ENCODE measurements around the gene BFAR. TPM values are rescaled to one million over a fixed set of nuclear protein-coding genes. Genes with fewer than 3 reads are reported as not detected.

BFAR gene
- total and polyA plus RNA-seq, 9 of the 15 experiments (the other 6 are each of a cell fraction or from before 2014, with no cell fraction given) = 45.0 to 82.6 (median 60.4) TPM

GRCh38 chr16:14586637-14587305, 46.0 kb upstream of the BFAR start (continued):
- TF ChIP-seq ZNF655 (CRISPR knock-in tag; IDR thresholded peaks at IDR 0.05) = no peak
- no peak for TF ChIP-seq TEAD1 (CRISPR knock-in tag; IDR thresholded peaks at IDR 0.05)
- no peak for TF ChIP-seq BHLHE40 (IDR thresholded peaks at IDR 0.05; ENCODE audit: low read length)
- TF ChIP-seq MTF1 (CRISPR knock-in tag; IDR thresholded peaks at IDR 0.05; ENCODE audit: borderline replicate concordance) = no peak
- TF ChIP-seq HMGN3 (IDR thresholded peaks at IDR 0.05; ENCODE audit: borderline replicate concordance, extremely low read depth, insufficient read length, low read depth, low read length) = no peak
- no peak for TF ChIP-seq FOXM1 (IDR thresholded peaks at IDR 0.05; ENCODE audit: low read depth)
- TF ChIP-seq FOXM1 (CRISPR knock-in tag; IDR thresholded peaks at IDR 0.05; ENCODE audit: low read depth) = no peak
- TF ChIP-seq THRAP3 (IDR thresholded peaks at IDR 0.05; ENCODE audit: borderline replicate concordance) = no peak

- no peaks in the 10 kb centered on the region for H4K20me1 ChIP-seq (replicated peaks; ENCODE audit: control insufficient read depth, insufficient read depth, low read length)
- no peak overlapping the region for H3K4me3 ChIP-seq
- no peak overlapping the region for H3K4me2 ChIP-seq (ENCODE audit: insufficient read depth, low read length)
- H3K79me2 ChIP-seq (ENCODE audit: control insufficient read depth, insufficient read depth, low read length) = no peaks in the 10 kb centered on the region
- POLR2A ChIA-PET = no interaction called here
- no peak overlapping the region for H3K9ac ChIP-seq (ENCODE audit: insufficient read depth in 1 of 2, low read depth in 2 of 2, low read length in 2 of 2)
- ATAC-seq (no peak), FAIRE-seq (no peak), DNase-seq (ENCODE audit: extremely low read depth in 1 of 4, low spot score in 3 of 4) (peak; percentile 15 to 48 (median 32))
- peak in 1 of 2 experiments; percentile 41; a peak in 2 of 4 replicates for TF ChIP-seq RAD21 (CRISPR knock-in tag; conservative IDR thresholded peaks at IDR 0.05 in 1 of 2, IDR thresholded peaks at IDR 0.05 in 1 of 2)
- TF ChIP-seq CTCF (IDR thresholded peaks at IDR 0.05 in 2 of 3, conservative IDR thresholded peaks at IDR 0.05 in 1 of 3; ENCODE audit: insufficient read depth in 2 of 3, low read depth in 1 of 3, low read length in 3 of 3) = peak in 2 of 3 experiments; percentile 28 to 39; a peak in 2 of 6 replicates
- no peak for TF ChIP-seq FOSL1 (tag; conservative IDR thresholded peaks at IDR 0.05)
- in situ Hi-C loops (cut with MboI) = no loop called here
- H3K9me1 ChIP-seq (ENCODE audit: control insufficient read depth, insufficient read depth, low read length) = no peaks in the 10 kb centered on the region
- intact Hi-C loops (cut with micrococcal nuclease) = no loop called here
- no TSS peak for BruUV-seq (replicated peaks)
- CTCF ChIA-PET (ENCODE audit: low intra/inter-chr PET ratio) = interaction anchor here (1.3 kb wide), 1 partner anchor 299 kb away, joined by 4 read pairs; no protein-coding TSS in a partner anchor
- peaks cover 67% of the 10 kb centered on the region for H3K36me3 ChIP-seq (ENCODE audit: control insufficient read depth, insufficient read depth, low read length)
- no peaks in the 10 kb centered on the region for H3K27me3 ChIP-seq (ENCODE audit: control insufficient read depth in 2 of 2, insufficient read depth in 2 of 2, low read length in 2 of 2)
- H3K4me1 ChIP-seq (replicated peaks in 1 of 2; ENCODE audit: control insufficient read depth in 2 of 2, insufficient read depth in 2 of 2, low read length in 2 of 2) = no peaks in the 10 kb centered on the region
- H3K9me3 ChIP-seq (replicated peaks; ENCODE audit: control insufficient read depth, insufficient read depth, low read depth, low read length) = no peaks in the 10 kb centered on the region
- no peak overlapping the region for H3K27ac ChIP-seq (ENCODE audit: extremely low read depth, low read depth, low read length)
- H2AFZ ChIP-seq (ENCODE audit: low read depth, low read length) = no peak overlapping the region
- 59% methylated on average over 2 of the region's 2 CpGs for WGBS (ENCODE audit: insufficient coverage, low coverage, missing lambda C conversion rate)
Measured at GRCh38 chr16:14600164-14600563, 32.6 kb upstream of the BFAR start.

All from K562 (cell line).